HepG2 (cell line): ENCODE measurements around the gene TFPI. TPM values are rescaled to one million over a fixed set of nuclear protein-coding genes. Genes with fewer than 3 reads are reported as not detected.

Experiments
- AGO2 ChIP-seq: fragments of 200-400 bp; formaldehyde crosslinking; optimal IDR thresholded peaks from 2 replicates; pipeline ENCODE3; 2017; ENCODE audit warnings: mild to moderate bottlenecking, low read depth, low read length, moderate library complexity
- CHD4 ChIP-seq: fragments of 200-600 bp; sonication (generic); IDR thresholded peaks from 2 replicates; pipeline ENCODE4 v1.7.0; 2017; ENCODE audit warnings: mild to moderate bottlenecking, low read length, borderline replicate concordance
- DMAP1 ChIP-seq: IDR thresholded peaks from 2 replicates; pipeline ENCODE4 v1.6.1; 2016
- HDAC6 ChIP-seq: fragments of 200-600 bp; sonication (generic); IDR thresholded peaks from 2 replicates; pipeline ENCODE4 v1.7.0; 2017; ENCODE audit warnings: mild to moderate bottlenecking, antibody characterized with exemption, low read length, low read depth
- IRF2 ChIP-seq: IDR thresholded peaks from 2 replicates; pipeline ENCODE4 v1.6.1; 2018; ENCODE audit warnings: missing genetic modification reagents, missing compliant biosample characterization
- KMT2B ChIP-seq: IDR thresholded peaks from 2 replicates; pipeline ENCODE4 v1.6.1; 2016; ENCODE audit warnings: missing genetic modification reagents, missing compliant biosample characterization
- NFAT5 ChIP-seq: sonication (generic); formaldehyde crosslinking; IDR thresholded peaks from 2 replicates; pipeline ENCODE4 v1.4.0; 2020; ENCODE audit warnings: missing genetic modification reagents
- NFRKB ChIP-seq: fragments of 450-650 bp; IDR thresholded peaks from 2 replicates; pipeline ENCODE4 v1.6.1; 2017
- POLR2A ChIP-seq, 2 experiments: IDR thresholded peaks; 2 replicates each; pipeline ENCODE4 v1.6.1; 2011; ENCODE audit warnings: low read depth in 2 of 2, low read length in 2 of 2, mild to moderate bottlenecking in 1 of 2, moderate library complexity in 1 of 2; ENCODE audit not compliant: insufficient read depth in 1 of 2
- PTBP1 ChIP-seq: fragments of 200-400 bp; formaldehyde crosslinking; IDR thresholded peaks from 2 replicates; pipeline ENCODE4 v1.6.1; 2018; ENCODE audit warnings: low read length, low read depth; ENCODE audit not compliant: poor library complexity, severe bottlenecking
- SALL1 ChIP-seq: sonication (generic); formaldehyde crosslinking; IDR thresholded peaks from 2 replicates; pipeline ENCODE4 v1.8.0; 2022; ENCODE audit warnings: mild to moderate bottlenecking, missing genetic modification reagents
- SIX4 ChIP-seq: sonication (generic); formaldehyde crosslinking; IDR thresholded peaks from 2 replicates; pipeline ENCODE4 v1.4.0; 2020; ENCODE audit warnings: missing genetic modification reagents
- TFDP2 ChIP-seq: sonication (generic); formaldehyde crosslinking; IDR thresholded peaks from 2 replicates; pipeline ENCODE4 v1.4.0; 2020; ENCODE audit warnings: missing genetic modification reagents
- ZNF446 ChIP-seq: sonication (generic); formaldehyde crosslinking; IDR thresholded peaks from 2 replicates; pipeline ENCODE4 v1.5.0; 2020; ENCODE audit warnings: mild to moderate bottlenecking, missing genetic modification reagents
- ZNF496 ChIP-seq: sonication (generic); formaldehyde crosslinking; IDR thresholded peaks from 2 replicates; pipeline ENCODE4 v1.8.1; 2023; ENCODE audit warnings: mild to moderate bottlenecking, moderate library complexity, missing genetic modification reagents; ENCODE audit not compliant: insufficient replicate concordance
- ZNF609 ChIP-seq: sonication (generic); formaldehyde crosslinking; IDR thresholded peaks from 2 replicates; pipeline ENCODE4 v1.4.0; 2020; ENCODE audit warnings: mild to moderate bottlenecking, missing genetic modification reagents, borderline replicate concordance
- polyA plus RNA-seq, 8 experiments: library from polyadenylated mRNA; depleted of rRNA in 3 of 8; stranded (reverse) in 7 of 8; unstranded in 1 of 8; fragments of >200 nt; fragmentation: Illumina TruSeq in 4 of 8; extraction: Trizol in 4 of 8; gene quantifications; 2 replicates each; pipeline versions ENCODE4 v1.2.1 to v1.2.3, GENCODE V29; 2011 to 2016; ENCODE audit warnings: low read depth in 4 of 8, missing spikeins in 1 of 8, mixed read lengths in 1 of 8; ENCODE audit not compliant: insufficient read depth in 1 of 8
- total RNA-seq, 5 experiments: library from RNA; depleted of rRNA; stranded (reverse); fragments of >200 nt; fragmentation: Illumina TruSeq; extraction: Trizol; gene quantifications; 2 replicates each; pipeline ENCODE4 v1.2.3, GENCODE V29; 2016; ENCODE audit warnings: low read depth in 1 of 5
- TF ChIP-seq, protein P1 (sequence below): IDR thresholded peaks from 2 replicates; pipeline ENCODE4 v1.6.1; 2018; ENCODE audit warnings: missing genetic modification reagents

TFPI gene
- total and polyA plus RNA-seq, 2 of the 13 experiments (the other 11 are each of a cell fraction or from before 2014, with no cell fraction given) = 301 to 436 TPM

GRCh38 chr2:187529977-187530721, 24.1 kb downstream of the TFPI start (continued):
- 0 out of 2 replicates have a peak, but pooled peaks have one; percentile 43 for TF ChIP-seq TFDP2 (CRISPR knock-in tag)
- TF ChIP-seq SALL1 (CRISPR knock-in tag) = no peak
- no peak for TF ChIP-seq ZNF496
- TF ChIP-seq CHD4 = peak; percentile 48; the same call in 1 of the 2 replicates
- no peak for TF ChIP-seq AGO2
- TF ChIP-seq IRF2 = peak; percentile 76
- TF ChIP-seq ZNF609 (CRISPR knock-in tag) = peak; percentile 27; the same call in 1 of the 2 replicates
- 0 out of 2 replicates have a peak, but pooled peaks have one; percentile 28 for TF ChIP-seq DMAP1 (CRISPR knock-in tag)
- no peak for TF ChIP-seq HDAC6
- 0 out of 4 replicates have a peak, but pooled peaks of 1 of the 2 experiments have one; percentile 15 for TF ChIP-seq POLR2A (IDR thresholded peaks at IDR 0.05; ENCODE audit: insufficient read depth in 1 of 2, low read depth in 2 of 2, low read length in 2 of 2)
- TF ChIP-seq, protein P1, sequence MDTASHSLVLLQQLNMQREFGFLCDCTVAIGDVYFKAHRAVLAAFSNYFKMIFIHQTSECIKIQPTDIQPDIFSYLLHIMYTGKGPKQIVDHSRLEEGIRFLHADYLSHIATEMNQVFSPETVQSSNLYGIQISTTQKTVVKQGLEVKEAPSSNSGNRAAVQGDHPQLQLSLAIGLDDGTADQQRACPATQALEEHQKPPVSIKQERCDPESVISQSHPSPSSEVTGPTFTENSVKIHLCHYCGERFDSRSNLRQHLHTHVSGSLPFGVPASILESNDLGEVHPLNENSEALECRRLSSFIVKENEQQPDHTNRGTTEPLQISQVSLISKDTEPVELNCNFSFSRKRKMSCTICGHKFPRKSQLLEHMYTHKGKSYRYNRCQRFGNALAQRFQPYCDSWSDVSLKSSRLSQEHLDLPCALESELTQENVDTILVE (CRISPR knock-in tag) = peak; percentile 55; the same call in 1 of the 2 replicates
- TF ChIP-seq NFRKB = no peak
- peak; percentile 37; the same call in 1 of the 2 replicates for TF ChIP-seq KMT2B (CRISPR knock-in tag)
- peak; percentile 94 for TF ChIP-seq SIX4 (CRISPR knock-in tag)
- TF ChIP-seq PTBP1 = no peak
- no peak for TF ChIP-seq ZNF446 (CRISPR knock-in tag)
- no peak for TF ChIP-seq NFAT5 (CRISPR knock-in tag)
